Neural progenitor cell (in vitro differentiated cells): ENCODE measurements around the gene PYGM. TPM values are rescaled to one million over a fixed set of nuclear protein-coding genes. Genes with fewer than 3 reads are reported as not detected.

Experiments
- DNase-seq: peaks from one replicate; pipeline ENCODE4 v3.0.0-alpha.2; 2016; ENCODE audit warnings: low spot score
- H2AFZ ChIP-seq: fragments of 200-600 bp; sonication (generic); replicated peaks from 2 replicates; pipeline ENCODE4 v1.6.1; 2016; ENCODE audit warnings: antibody characterized with exemption
- H3F3A ChIP-seq: fragments of 200-600 bp; sonication (generic); 2 replicates; pipeline ENCODE4 v1.6.1; 2016; ENCODE audit warnings: antibody characterized with exemption, low read depth
- H3K27ac ChIP-seq: fragments of 200-600 bp; sonication (generic); 2 replicates; pipeline ENCODE4 v1.5.1; 2016; ENCODE audit warnings: mild to moderate bottlenecking
- H3K27me3 ChIP-seq: fragments of 200-600 bp; sonication (generic); 2 replicates; pipeline ENCODE4 v1.6.1; 2016; ENCODE audit warnings: mild to moderate bottlenecking, moderate library complexity
- H3K36me3 ChIP-seq: fragments of 200-600 bp; sonication (generic); 2 replicates; pipeline ENCODE4 v1.5.1; 2016
- H3K4me1 ChIP-seq: fragments of 200-600 bp; sonication (generic); 2 replicates; pipeline ENCODE4 v1.6.1; 2016; ENCODE audit warnings: mixed run types
- H3K4me2 ChIP-seq: fragments of 200-600 bp; sonication (generic); 2 replicates; pipeline ENCODE4 v1.6.1; 2016
- H3K4me3 ChIP-seq: fragments of 200-600 bp; sonication (generic); 2 replicates; pipeline ENCODE4 v1.5.1; 2016
- H3K79me2 ChIP-seq: fragments of 200-600 bp; sonication (generic); 2 replicates; pipeline ENCODE4 v1.6.1; 2016; ENCODE audit warnings: low read depth
- H3K9ac ChIP-seq: fragments of 200-600 bp; sonication (generic); 2 replicates; pipeline ENCODE4 v1.6.1; 2016
- H3K9me3 ChIP-seq: fragments of 200-600 bp; sonication (generic); 2 replicates; pipeline ENCODE4 v1.5.1; 2016; ENCODE audit warnings: low read depth
- H4K20me1 ChIP-seq: fragments of 200-600 bp; sonication (generic); 2 replicates; pipeline ENCODE4 v1.6.1; 2016; ENCODE audit warnings: low read depth
- H3K27ac Mint-ChIP-seq: 3 replicates; pipeline ENCODE4 v1.8.0; 2021; ENCODE audit warnings: mixed read lengths
- H3K27me3 Mint-ChIP-seq: 2 replicates; pipeline ENCODE4 v1.8.0; 2022; ENCODE audit warnings: low read depth, mild to moderate bottlenecking, inconsistent platforms, moderate library complexity, mixed read lengths; ENCODE audit not compliant: insufficient read depth
- H3K36me3 Mint-ChIP-seq: 3 replicates; pipeline ENCODE4 v1.8.0; 2021; ENCODE audit warnings: mixed read lengths
- H3K4me1 Mint-ChIP-seq: 3 replicates; pipeline ENCODE4 v1.8.0; 2021; ENCODE audit warnings: mixed read lengths
- H3K4me3 Mint-ChIP-seq: 3 replicates; pipeline ENCODE4 v1.8.0; 2021; ENCODE audit warnings: mild to moderate bottlenecking, moderate library complexity, mixed read lengths
- H3K9me3 Mint-ChIP-seq: 3 replicates; pipeline ENCODE4 v1.8.0; 2020; ENCODE audit warnings: mixed read lengths
- CTCF ChIP-seq: fragments of 200-600 bp; sonication (generic); IDR thresholded peaks from 2 replicates; pipeline ENCODE4 v1.5.1; 2017; ENCODE audit warnings: antibody characterized with exemption, mild to moderate bottlenecking
- EZH2 ChIP-seq: fragments of 200-600 bp; sonication (generic); IDR thresholded peaks from 2 replicates; pipeline ENCODE4 v1.6.1; 2017; ENCODE audit warnings: antibody characterized with exemption, mild to moderate bottlenecking, moderate library complexity
- EZH2phosphoT487 ChIP-seq: fragments of 200-600 bp; sonication (generic); IDR thresholded peaks from 2 replicates; pipeline ENCODE4 v1.6.1; 2017; ENCODE audit warnings: antibody characterized with exemption
- total RNA-seq: library from RNA; depleted of rRNA; stranded (reverse); fragments of >200 nt; gene quantifications from 2 replicates; pipeline ENCODE4 v1.2.3, GENCODE V29; 2015; ENCODE audit warnings: low replicate concordance

PYGM gene
- total RNA-seq, 1 donor from 2014 or later: 1.4 TPM

GRCh38 chr11:64720640-64721358 lies 39.0 kb downstream of the PYGM start:
- peaks cover 43% of the 10 kb centered on the region for H3K4me1 Mint-ChIP-seq
- peaks cover 30% of the 10 kb centered on the region for H3K27me3 Mint-ChIP-seq
- H3K36me3 Mint-ChIP-seq: no peaks in the 10 kb centered on the region
- Histone ChIP-seq H3K4me3 (no peak overlapping the region), H4K20me1 (peaks cover 5% of the 10 kb centered on the region), H2AFZ (no peak overlapping the region), H3K27ac (no peak overlapping the region), H3K27me3 (peaks cover 74% of the 10 kb centered on the region), H3K79me2 (no peaks in the 10 kb centered on the region), H3K36me3 (no peaks in the 10 kb centered on the region), H3K4me1 (peaks cover 7% of the 10 kb centered on the region), H3K9ac (no peak overlapping the region), H3K4me2 (no peak overlapping the region), H3F3A (no peaks in the 10 kb centered on the region), H3K9me3 (no peaks in the 10 kb centered on the region)
- peak overlapping the region; percentile 69 for H3K4me3 Mint-ChIP-seq
- TF ChIP-seq EZH2phosphoT487 (no peak), EZH2 (no peak), CTCF (no peak)
- no peak overlapping the region for H3K27ac Mint-ChIP-seq
- no peak for DNase-seq
- no peaks in the 10 kb centered on the region for H3K9me3 Mint-ChIP-seq

- H4K20me1 ChIP-seq: peaks cover 8% of the 10 kb centered on the region
- no peak for DNase-seq
- Mint-ChIP-seq H3K4me3 (peak overlapping the region; percentile 35), H3K27me3 (peaks cover 35% of the 10 kb centered on the region), H3K36me3 (no peaks in the 10 kb centered on the region), H3K27ac (no peak overlapping the region), H3K9me3 (no peaks in the 10 kb centered on the region), H3K4me1 (peaks cover 40% of the 10 kb centered on the region)
- no peaks in the 10 kb centered on the region for H3K36me3 ChIP-seq
- no peak overlapping the region for H3K4me3 ChIP-seq
- no peak overlapping the region for H3K27ac ChIP-seq
- H2AFZ ChIP-seq: no peak overlapping the region
- H3K4me1 ChIP-seq: peaks cover 1% of the 10 kb centered on the region
- H3K4me2 ChIP-seq: no peak overlapping the region
- no peak for TF ChIP-seq CTCF
- no peak for TF ChIP-seq EZH2
- TF ChIP-seq EZH2phosphoT487: no peak
- H3K27me3 ChIP-seq: peaks cover 80% of the 10 kb centered on the region
- no peaks in the 10 kb centered on the region for H3K9me3 ChIP-seq
- H3K79me2 ChIP-seq: no peaks in the 10 kb centered on the region
- H3F3A ChIP-seq: no peaks in the 10 kb centered on the region
- no peak overlapping the region for H3K9ac ChIP-seq
Observed at GRCh38 chr11:64720167-64720566, 39.6 kb downstream of the PYGM start.

- H3K79me2 ChIP-seq: no peaks in the 10 kb centered on the region
- no peaks in the 10 kb centered on the region for H3K9me3 ChIP-seq
- no peak overlapping the region for H3K27ac Mint-ChIP-seq
- H4K20me1 ChIP-seq: peaks cover 16% of the 10 kb centered on the region
- H3K36me3 Mint-ChIP-seq: no peaks in the 10 kb centered on the region
- H3K27ac ChIP-seq: no peak overlapping the region
- H3K9me3 Mint-ChIP-seq: no peaks in the 10 kb centered on the region
- H3K4me2 ChIP-seq: no peak overlapping the region
- no peak overlapping the region for H3K4me3 Mint-ChIP-seq
- H3K27me3 Mint-ChIP-seq: peaks cover 41% of the 10 kb centered on the region
- TF ChIP-seq EZH2: no peak
- no peak for TF ChIP-seq CTCF
- no peak for TF ChIP-seq EZH2phosphoT487
- H3K4me1 ChIP-seq: no peaks in the 10 kb centered on the region
- no peak for DNase-seq
- no peaks in the 10 kb centered on the region for H3K36me3 ChIP-seq
- H3K9ac ChIP-seq: no peak overlapping the region
- peaks cover 39% of the 10 kb centered on the region for H3K4me1 Mint-ChIP-seq
- no peak overlapping the region for H2AFZ ChIP-seq
- H3K27me3 ChIP-seq: peaks cover 88% of the 10 kb centered on the region
- H3F3A ChIP-seq: peaks cover 7% of the 10 kb centered on the region
- H3K4me3 ChIP-seq: no peak overlapping the region
Observed at GRCh38 chr11:64719406-64719805, 40.4 kb downstream of the PYGM start.
